Endometrial microvascular endothelial cells (primary cell): Measurements from ENCODE around the gene ANKS1A. TPM values are rescaled to one million over a fixed set of nuclear protein-coding genes. Genes with fewer than 3 reads are reported as not detected.

Experiments used
- in situ Hi-C: cut with HindIII; loops from 2 replicates; pipeline ENCODE4 v1.10.0; 2017; ENCODE audit warnings: low sequenced_read_pairs, low pct_unique_long_range_greater_than_20kb; ENCODE audit errors: inconsistent ontology term
- total RNA-seq: library from RNA; depleted of rRNA; stranded (reverse); fragments of >200 nt; gene quantifications from one replicate; pipeline ENCODE4 v1.2.3, GENCODE V29; 2015; ENCODE audit errors: inconsistent ontology term

Gene ANKS1A
- total RNA-seq, 1 donor from 2014 or later: 12.5 TPM

GRCh38 chr6:35068644-35069043 lies 179.6 kb downstream of the ANKS1A start:
- in situ Hi-C loops: no loop called here

GRCh38 chr6:35069262-35069661 lies 180.2 kb downstream of the ANKS1A start:
- in situ Hi-C loops: no loop called here

DNA sequence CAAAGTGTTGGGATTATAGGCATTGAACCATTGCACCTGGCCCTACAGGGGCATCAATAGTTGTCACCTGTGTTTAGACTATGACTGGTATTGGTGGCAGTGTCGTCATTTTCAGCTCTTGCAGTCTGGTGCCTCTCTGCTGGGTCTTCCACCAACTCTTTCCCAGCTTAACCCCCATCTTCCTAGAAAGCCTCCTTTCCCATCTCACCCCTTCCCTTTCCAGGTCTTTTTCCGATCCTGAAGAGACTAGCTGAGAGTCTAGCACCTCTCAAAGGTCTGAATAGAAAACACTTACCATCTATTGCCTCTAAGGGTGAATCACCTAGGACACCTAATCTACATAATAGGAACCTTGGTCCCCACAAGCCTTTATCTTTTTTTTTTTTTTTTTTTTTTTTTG lies 181.1 kb downstream of the ANKS1A start:
- in situ Hi-C loops: no loop called here

DNA sequence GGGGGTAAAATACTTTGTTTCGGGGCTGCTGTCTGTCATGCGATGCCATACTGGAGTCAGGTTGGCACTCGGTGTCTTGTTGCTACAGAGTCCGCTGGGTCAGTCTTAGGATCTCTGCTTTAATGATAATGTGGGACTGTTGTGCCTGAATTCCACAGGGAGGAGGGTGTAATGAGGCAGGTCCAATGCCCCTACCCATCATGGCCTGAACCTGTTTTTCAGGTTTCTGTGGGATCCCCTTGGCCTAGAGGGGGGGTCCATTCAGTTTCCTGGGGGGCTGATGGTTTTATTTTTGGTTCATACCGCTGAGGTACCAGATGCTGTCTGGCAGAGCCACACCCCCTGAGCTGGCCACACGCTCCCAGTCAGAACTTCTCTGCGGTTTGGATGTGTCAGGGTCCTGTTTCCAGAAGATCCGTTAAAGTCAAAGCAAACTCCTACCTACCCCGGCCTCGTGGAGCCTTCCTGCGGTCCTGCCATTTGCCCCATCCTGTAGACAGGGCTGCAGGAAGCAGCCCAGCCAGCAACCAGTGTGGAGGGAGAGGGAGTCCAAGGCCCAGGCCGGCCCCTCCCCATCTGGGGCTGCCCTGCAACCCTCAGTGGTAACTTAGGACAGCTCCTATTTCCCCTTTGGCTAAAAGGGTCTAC lies 182.4 kb downstream of the ANKS1A start:
- in situ Hi-C loops: no loop called here

- in situ Hi-C loops: no loop called here
Measured at GRCh38 chr6:35072051-35072697, 183.1 kb downstream of the ANKS1A start.

- in situ Hi-C loops: no loop called here
Measured at GRCh38 chr6:35072698-35073055, 183.6 kb downstream of the ANKS1A start.

DNA sequence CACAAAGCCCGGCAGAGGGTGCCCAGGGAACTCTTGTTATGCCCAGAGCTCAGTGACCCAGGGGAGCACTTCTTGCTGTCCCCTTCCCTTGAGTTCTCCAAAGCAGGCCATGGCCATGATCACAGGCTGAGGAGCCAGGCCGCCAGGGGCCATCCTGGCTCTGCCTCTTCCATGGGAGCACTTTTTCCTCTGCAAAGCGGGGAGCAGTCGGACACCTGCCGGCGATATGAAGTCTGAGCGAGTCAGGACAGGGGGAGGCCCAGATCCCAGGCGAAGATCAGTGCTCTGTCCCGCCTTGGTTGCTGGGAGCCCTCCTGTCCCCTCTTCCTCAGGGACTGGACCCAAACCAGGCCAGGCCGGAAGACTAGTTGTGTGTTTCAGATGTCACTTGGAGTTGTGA lies 184.2 kb downstream of the ANKS1A start:
- in situ Hi-C loops: no loop called here

GRCh38 chr6:35073766-35074471 lies 184.9 kb downstream of the ANKS1A start:
- in situ Hi-C loops: no loop called here

DNA sequence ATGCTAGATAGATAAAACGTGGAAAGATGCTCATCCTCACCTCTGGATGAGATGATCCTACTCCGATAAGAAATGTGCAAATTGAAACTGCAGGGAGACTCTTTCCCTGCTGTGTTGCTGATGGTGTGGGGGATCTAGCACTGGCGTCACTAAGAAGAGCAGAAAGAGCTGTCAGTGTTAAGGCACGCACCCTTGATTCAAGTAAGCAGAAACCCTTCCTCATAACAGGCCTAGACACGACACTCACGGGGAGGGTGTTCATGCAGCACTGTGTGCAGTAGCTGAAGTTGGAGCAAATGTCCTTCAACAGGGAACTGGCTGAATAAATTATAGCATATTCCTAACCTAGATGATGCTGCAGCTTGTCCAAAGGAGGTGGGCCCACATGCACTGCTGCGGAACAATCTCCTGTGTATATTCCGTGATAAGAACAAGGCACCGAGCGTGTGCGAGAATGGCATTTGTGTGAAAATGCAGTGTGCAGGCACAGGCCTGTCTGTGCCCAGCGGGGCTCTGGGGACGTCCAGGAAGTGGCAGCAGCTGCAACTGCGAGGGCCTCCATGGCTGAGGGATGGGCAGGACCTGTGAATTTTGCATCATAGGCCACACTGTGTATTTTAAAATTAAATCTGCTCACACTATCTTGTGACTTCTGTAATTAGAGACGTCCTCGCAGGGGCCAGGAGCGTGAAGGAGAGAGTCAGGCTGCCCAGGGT lies 188.1 kb downstream of the ANKS1A start:
- in situ Hi-C loops: no loop called here

DNA sequence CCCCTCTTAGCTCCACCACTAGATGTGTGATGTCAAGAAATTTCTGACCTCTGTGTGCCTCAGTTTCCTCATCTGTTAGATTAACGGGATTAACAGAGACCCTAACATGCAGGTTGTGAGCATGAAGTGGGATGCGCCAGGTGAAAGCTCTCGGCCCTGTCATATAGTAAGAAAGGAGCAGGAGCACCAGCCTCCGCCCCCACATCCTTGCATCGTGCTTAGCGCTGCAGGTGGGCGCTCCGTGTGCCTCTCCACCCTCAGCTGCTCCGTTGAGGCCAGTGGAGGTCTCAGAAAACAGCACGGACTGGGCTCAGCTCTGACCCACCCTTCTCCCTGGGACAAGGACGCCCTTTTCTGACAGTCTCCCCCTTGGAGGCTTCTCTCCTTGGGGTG lies 188.7 kb downstream of the ANKS1A start:
- in situ Hi-C loops: no loop called here

DNA sequence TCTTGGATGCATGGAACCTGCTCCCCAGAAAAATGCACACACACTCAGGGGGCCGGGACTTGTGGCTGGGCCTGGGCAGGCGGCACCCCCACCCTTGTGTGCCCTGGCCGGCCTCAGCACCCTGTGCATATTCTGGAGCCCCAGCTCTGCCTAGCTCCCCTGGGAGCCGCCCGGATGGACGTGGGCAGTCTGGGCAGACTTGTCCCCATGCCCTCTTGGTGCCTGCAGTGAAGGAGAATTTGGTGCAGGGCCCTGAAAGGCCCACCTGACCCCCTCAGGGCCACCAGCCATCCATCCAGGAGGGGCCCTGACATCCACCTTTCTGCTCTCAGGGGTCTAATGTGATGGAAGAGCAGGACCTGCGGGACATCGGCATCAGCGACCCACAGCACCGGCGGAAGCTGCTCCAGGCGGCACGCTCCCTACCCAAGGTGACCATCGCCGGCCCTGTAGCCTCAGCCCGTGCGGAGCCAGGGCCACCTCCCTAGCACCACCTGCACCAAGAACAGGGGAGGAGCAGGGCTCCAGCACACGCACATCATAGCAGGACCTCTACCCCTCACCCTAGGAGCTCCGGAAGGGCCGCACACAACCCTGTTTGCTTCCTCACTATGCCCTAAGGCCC lies 189.3 kb downstream of the ANKS1A start:
- in situ Hi-C loops: no loop called here

DNA sequence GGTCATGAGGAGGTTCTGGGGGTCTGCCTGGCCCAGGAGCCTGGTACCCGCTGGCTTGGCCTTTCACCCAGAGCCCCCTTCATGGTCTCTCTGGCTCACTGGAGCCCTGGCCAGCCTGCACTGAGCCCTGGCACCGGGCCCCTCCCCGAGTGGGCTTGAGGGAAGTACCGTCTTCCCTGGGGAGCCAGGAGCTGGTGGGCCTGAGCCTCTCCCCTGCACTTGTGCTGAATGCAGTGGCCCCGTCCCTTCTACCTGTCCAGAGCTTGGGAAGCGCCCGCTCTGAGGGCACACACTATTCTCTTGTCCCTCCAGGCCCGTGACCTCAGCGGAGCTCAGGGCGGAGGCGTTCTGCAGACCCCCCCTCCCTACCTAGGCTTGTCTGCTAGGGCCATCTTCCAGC lies 189.8 kb downstream of the ANKS1A start:
- in situ Hi-C loops: no loop called here

- in situ Hi-C loops: no loop called here
Measured at GRCh38 chr6:35079311-35080000, 190.4 kb downstream of the ANKS1A start.

DNA sequence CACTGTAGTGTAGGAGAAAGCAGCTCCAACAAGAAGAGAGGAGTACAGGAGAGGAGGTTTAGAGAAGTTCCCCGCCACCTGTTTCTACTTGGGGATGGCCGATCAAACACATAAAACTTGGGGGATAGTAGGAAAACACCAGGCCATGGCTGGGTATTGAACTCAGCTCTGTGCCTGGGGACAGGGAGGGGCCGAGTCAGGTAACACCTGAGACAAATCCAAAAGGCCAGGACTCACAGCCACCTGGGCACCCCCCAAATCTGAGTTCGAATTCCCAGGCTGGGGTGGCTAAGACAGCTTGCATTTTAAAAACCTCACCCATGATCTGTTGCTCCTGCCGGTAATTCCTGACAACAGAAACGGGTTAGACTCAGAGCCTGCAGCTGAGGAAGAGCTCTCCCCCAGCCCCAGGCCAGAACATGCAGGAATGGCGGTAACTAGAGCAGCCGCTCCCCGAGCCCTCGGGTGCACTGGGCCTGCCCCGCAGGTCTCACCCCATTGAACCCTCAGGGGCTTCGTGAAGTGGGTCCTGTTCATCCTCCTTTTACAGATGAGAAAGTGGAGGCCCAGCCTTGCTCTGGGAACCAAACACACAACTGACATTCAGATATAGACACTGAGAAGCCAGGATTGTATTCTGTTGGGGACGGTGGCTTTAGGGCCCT lies 191.1 kb downstream of the ANKS1A start:
- in situ Hi-C loops: no loop called here

DNA sequence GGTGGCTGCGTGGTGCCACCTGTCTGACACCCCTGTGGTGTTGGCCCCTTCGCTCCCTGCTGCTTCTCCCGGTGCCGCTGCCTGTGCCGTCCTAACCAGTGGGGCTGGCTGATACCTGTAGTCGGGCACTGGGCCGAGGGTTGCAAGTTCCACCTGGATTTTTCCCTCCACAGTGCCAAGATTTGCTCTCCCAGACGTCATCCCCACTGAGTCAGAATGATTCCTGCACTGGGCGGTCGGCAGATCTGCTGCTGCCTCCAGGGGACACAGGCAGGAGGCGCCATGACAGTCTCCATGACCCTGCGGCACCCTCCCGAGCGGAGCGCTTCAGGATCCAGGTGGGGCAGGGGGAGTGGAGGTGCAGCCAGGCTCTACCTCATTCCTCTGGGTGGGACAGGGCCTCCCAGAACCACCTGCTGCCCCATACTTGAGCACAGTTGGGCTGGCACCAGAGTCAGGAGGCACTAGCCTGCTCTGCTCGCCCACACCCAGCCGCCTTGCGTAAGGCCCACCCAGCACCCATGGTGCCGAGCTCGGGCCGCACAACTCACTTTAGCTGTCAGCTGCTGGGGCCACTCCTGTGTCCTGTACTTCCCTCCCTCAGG lies 191.9 kb downstream of the ANKS1A start:
- in situ Hi-C loops: no loop called here

GRCh38 chr6:35081426-35081851 lies 192.4 kb downstream of the ANKS1A start:
- in situ Hi-C loops: no loop called here

- in situ Hi-C loops: no loop called here
Measured at GRCh38 chr6:35082046-35082732, 193.1 kb downstream of the ANKS1A start.
